Astrocyte (in vitro differentiated cells and primary cell): ENCODE results near the gene ZNF334.

Experiments used
- EZH2 ChIP-seq: IDR thresholded peaks from 2 replicates; pipeline ENCODE4 v1.6.1; 2012; ENCODE audit warnings: mild to moderate bottlenecking, low read length, inconsistent platforms; ENCODE audit not compliant: insufficient read depth
- TF ChIP-seq, protein P1 (sequence below): IDR thresholded peaks from 2 replicates; pipeline ENCODE4 v1.5.1; 2011; ENCODE audit warnings: low read depth, mild to moderate bottlenecking, inconsistent platforms, low read length, moderate library complexity; ENCODE audit not compliant: insufficient read depth

DNA sequence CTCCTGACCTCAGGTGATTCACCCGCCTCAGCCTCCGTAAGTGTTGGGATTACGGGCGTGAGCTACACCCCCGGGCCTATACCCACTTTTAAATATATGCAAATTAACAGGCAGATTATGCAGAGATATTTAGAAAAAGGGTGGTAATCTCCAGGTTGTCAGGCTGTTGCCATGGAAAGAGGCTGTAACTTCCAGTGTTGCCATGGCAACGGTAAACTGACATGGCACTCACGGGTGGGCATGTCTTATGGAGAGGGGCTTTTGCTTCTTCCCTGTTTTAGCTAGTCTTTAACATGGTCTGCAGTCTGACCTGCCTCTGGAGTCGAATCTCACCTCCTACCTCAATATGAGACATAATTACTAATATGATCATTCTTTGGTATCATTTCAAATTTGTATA lies 44.9 kb downstream of the ZNF334 start:
- TF ChIP-seq, protein P1, sequence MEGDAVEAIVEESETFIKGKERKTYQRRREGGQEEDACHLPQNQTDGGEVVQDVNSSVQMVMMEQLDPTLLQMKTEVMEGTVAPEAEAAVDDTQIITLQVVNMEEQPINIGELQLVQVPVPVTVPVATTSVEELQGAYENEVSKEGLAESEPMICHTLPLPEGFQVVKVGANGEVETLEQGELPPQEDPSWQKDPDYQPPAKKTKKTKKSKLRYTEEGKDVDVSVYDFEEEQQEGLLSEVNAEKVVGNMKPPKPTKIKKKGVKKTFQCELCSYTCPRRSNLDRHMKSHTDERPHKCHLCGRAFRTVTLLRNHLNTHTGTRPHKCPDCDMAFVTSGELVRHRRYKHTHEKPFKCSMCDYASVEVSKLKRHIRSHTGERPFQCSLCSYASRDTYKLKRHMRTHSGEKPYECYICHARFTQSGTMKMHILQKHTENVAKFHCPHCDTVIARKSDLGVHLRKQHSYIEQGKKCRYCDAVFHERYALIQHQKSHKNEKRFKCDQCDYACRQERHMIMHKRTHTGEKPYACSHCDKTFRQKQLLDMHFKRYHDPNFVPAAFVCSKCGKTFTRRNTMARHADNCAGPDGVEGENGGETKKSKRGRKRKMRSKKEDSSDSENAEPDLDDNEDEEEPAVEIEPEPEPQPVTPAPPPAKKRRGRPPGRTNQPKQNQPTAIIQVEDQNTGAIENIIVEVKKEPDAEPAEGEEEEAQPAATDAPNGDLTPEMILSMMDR, result no peak
- TF ChIP-seq EZH2, result no peak
